HEK293T (cell line): Measurements from ENCODE around the gene MSLN.

Experiments used
- ARNT ChIP-seq: fragments of 450-650 bp; IDR thresholded peaks from 2 replicates; pipeline ENCODE4 v1.6.1; 2017; ENCODE audit warnings: mild to moderate bottlenecking
- BHLHE40 ChIP-seq: fragments of 450-650 bp; IDR thresholded peaks from 2 replicates; pipeline ENCODE4 v1.6.1; 2016; ENCODE audit warnings: mild to moderate bottlenecking, moderate library complexity, borderline replicate concordance
- ELF4 ChIP-seq: fragments of 450-650 bp; IDR thresholded peaks from 2 replicates; pipeline ENCODE4 v1.6.1; 2017; ENCODE audit warnings: antibody characterized with exemption
- FOXA1 ChIP-seq: fragments of 450-650 bp; IDR thresholded peaks from 2 replicates; pipeline ENCODE4 v1.6.1; 2016; ENCODE audit warnings: mild to moderate bottlenecking
- FOXK2 ChIP-seq: fragments of 450-650 bp; IDR thresholded peaks from 2 replicates; pipeline ENCODE4 v1.6.1; 2016; ENCODE audit warnings: mild to moderate bottlenecking
- FOXM1 ChIP-seq: fragments of 450-650 bp; IDR thresholded peaks from 2 replicates; pipeline ENCODE4 v1.6.1; 2017; ENCODE audit warnings: mild to moderate bottlenecking, borderline replicate concordance
- HDGF ChIP-seq: fragments of 450-650 bp; IDR thresholded peaks from 2 replicates; pipeline ENCODE4 v1.6.1; 2017; ENCODE audit warnings: antibody characterized with exemption, borderline replicate concordance
- L3MBTL2 ChIP-seq: fragments of 450-650 bp; conservative IDR thresholded peaks from 2 replicates; pipeline ENCODE4 v1.6.1; 2016; ENCODE audit warnings: mild to moderate bottlenecking
- NFRKB ChIP-seq: fragments of 450-650 bp; IDR thresholded peaks from 2 replicates; pipeline ENCODE4 v1.6.1; 2016; ENCODE audit warnings: mild to moderate bottlenecking, moderate library complexity
- PKNOX1 ChIP-seq: fragments of 450-650 bp; IDR thresholded peaks from 2 replicates; pipeline ENCODE4 v1.6.1; 2016
- SP1 ChIP-seq: fragments of 450-650 bp; IDR thresholded peaks from 2 replicates; pipeline ENCODE4 v1.6.1; 2017
- SUZ12 ChIP-seq: fragments of 450-650 bp; IDR thresholded peaks from 2 replicates; pipeline ENCODE4 v1.6.1; 2016; ENCODE audit warnings: mild to moderate bottlenecking
- TARDBP ChIP-seq: fragments of 450-650 bp; IDR thresholded peaks from 2 replicates; pipeline ENCODE4 v1.6.1; 2016
- ZNF384 ChIP-seq: fragments of 450-650 bp; IDR thresholded peaks from 2 replicates; pipeline ENCODE4 v1.6.1; 2016

- TF ChIP-seq FOXK2 (no peak), FOXM1 (no peak), SUZ12 (no peak), L3MBTL2 (no peak), BHLHE40 (no peak), HDGF (no peak), TARDBP (no peak), ARNT (no peak), ZNF384 (no peak), FOXA1 (no peak), NFRKB (no peak), ELF4 (no peak), PKNOX1 (no peak), SP1 (no peak)
Observed at GRCh38 chr16:734208-734980, 26.1 kb upstream of the MSLN start.
